Gastroesophageal sphincter (tissue), 4 donors: ENCODE data around the gene MAP7. TPM values are rescaled to one million over a fixed set of nuclear protein-coding genes. Genes with fewer than 3 reads are reported as not detected.
"Not testable (repeated sequence)": the region's sequence is repeated elsewhere in the genome, so short reads cannot be mapped to it uniquely, and the experiment has no call there.

Experiments
- ATAC-seq: fragments of 150-250 bp; one replicate; pipeline ENCODE4 v1.9.1; 2016; ENCODE audit warnings: mild to moderate bottlenecking, moderate library complexity
- H3K27ac ChIP-seq, 4 donors: fragments of 200-600 bp; sonication (generic) in 3 of 4; 1 replicate in 3 of 4; 2 replicates in 1 of 4; pipeline ENCODE4 v1.5.1; 2016 to 2019
- H3K27me3 ChIP-seq: fragments of 200-600 bp; sonication (generic); one replicate; pipeline ENCODE4 v1.5.1; 2019
- H3K36me3 ChIP-seq, 2 donors: fragments of 200-600 bp; sonication (generic); one replicate each; pipeline ENCODE4 v1.5.1; 2019; ENCODE audit warnings: control low read depth in 1 of 2
- H3K4me1 ChIP-seq, 3 donors: fragments of 200-600 bp; sonication (generic); 1 replicate in 2 of 3; 2 replicates in 1 of 3; pipeline ENCODE4 v1.5.1; 2016 to 2019; ENCODE audit warnings: control low read depth in 2 of 3
- H3K4me3 ChIP-seq, 2 donors: fragments of 200-600 bp; sonication (generic); one replicate each; pipeline ENCODE4 v1.5.1; 2019; ENCODE audit warnings: mild to moderate bottlenecking in 1 of 2, moderate library complexity in 1 of 2
- H3K9me3 ChIP-seq, 3 donors: fragments of 200-600 bp; sonication (generic); one replicate each; pipeline ENCODE4 v1.5.1; 2017 to 2019; ENCODE audit warnings: control low read depth in 2 of 3
- EP300 ChIP-seq: sonication (generic); formaldehyde crosslinking; IDR thresholded peaks from one replicate; pipeline ENCODE4 v1.6.1; 2017; ENCODE audit warnings: antibody characterized with exemption, mild to moderate bottlenecking
- POLR2A ChIP-seq, 2 donors: fragments of 450-650 bp; IDR thresholded peaks; one replicate each; pipeline ENCODE4 v1.6.1; 2017; ENCODE audit warnings: antibody characterized with exemption in 2 of 2, mild to moderate bottlenecking in 2 of 2, moderate library complexity in 1 of 2
- POLR2AphosphoS5 ChIP-seq: sonication (generic); formaldehyde crosslinking; IDR thresholded peaks from one replicate; pipeline ENCODE4 v1.6.1; 2017; ENCODE audit warnings: antibody characterized with exemption
- WGBS, 2 donors: methylation state at CpG; one replicate each; pipeline ENCODE4 v1.1.5; 2018; ENCODE audit warnings: low coverage in 1 of 2; 5-methylcytosine and 5-hydroxymethylcytosine counted together
- total RNA-seq, 4 donors: library from RNA; depleted of rRNA; stranded (reverse); fragments of >200 nt; gene quantifications; one replicate each; pipeline ENCODE4 v1.1.0, GENCODE V29; 2016
- TF ChIP-seq, protein P1 (sequence below), 4 experiments: fragments of 200-600 bp in 2 of 4; fragments of 450-650 bp in 2 of 4; sonication (generic) in 1 of 4; IDR thresholded peaks; one replicate each; pipeline ENCODE4 v1.5.1; 2017 to 2019; ENCODE audit warnings: antibody characterized with exemption in 4 of 4, mild to moderate bottlenecking in 2 of 4, moderate library complexity in 2 of 4

The MAP7 gene
- total RNA-seq, 4 donors from 2014 or later: 1.1 to 6.7 (median 4.3) TPM

- H3K4me1 ChIP-seq: no peaks in the 10 kb centered on the region
- no peaks in the 10 kb centered on the region for H3K36me3 ChIP-seq
- no peak overlapping the region for H3K27ac ChIP-seq
- ATAC-seq: no peak
- no peaks in the 10 kb centered on the region for H3K9me3 ChIP-seq
- no peak overlapping the region for H3K4me3 ChIP-seq
- WGBS, 2 donors: 39 to 70% methylated on average over 8 to 9 of the region's 9 CpGs
- TF ChIP-seq POLR2A (IDR thresholded peaks at IDR 0.05): no peak
- no peak for TF ChIP-seq POLR2AphosphoS5
- no peak for TF ChIP-seq EP300
- TF ChIP-seq, protein P1, sequence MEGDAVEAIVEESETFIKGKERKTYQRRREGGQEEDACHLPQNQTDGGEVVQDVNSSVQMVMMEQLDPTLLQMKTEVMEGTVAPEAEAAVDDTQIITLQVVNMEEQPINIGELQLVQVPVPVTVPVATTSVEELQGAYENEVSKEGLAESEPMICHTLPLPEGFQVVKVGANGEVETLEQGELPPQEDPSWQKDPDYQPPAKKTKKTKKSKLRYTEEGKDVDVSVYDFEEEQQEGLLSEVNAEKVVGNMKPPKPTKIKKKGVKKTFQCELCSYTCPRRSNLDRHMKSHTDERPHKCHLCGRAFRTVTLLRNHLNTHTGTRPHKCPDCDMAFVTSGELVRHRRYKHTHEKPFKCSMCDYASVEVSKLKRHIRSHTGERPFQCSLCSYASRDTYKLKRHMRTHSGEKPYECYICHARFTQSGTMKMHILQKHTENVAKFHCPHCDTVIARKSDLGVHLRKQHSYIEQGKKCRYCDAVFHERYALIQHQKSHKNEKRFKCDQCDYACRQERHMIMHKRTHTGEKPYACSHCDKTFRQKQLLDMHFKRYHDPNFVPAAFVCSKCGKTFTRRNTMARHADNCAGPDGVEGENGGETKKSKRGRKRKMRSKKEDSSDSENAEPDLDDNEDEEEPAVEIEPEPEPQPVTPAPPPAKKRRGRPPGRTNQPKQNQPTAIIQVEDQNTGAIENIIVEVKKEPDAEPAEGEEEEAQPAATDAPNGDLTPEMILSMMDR (IDR thresholded peaks at IDR 0.05): no peak
- H3K27me3 ChIP-seq: no peaks in the 10 kb centered on the region
Observed at GRCh38 chr6:136383268-136383937, 166.8 kb downstream of the MAP7 start.

DNA sequence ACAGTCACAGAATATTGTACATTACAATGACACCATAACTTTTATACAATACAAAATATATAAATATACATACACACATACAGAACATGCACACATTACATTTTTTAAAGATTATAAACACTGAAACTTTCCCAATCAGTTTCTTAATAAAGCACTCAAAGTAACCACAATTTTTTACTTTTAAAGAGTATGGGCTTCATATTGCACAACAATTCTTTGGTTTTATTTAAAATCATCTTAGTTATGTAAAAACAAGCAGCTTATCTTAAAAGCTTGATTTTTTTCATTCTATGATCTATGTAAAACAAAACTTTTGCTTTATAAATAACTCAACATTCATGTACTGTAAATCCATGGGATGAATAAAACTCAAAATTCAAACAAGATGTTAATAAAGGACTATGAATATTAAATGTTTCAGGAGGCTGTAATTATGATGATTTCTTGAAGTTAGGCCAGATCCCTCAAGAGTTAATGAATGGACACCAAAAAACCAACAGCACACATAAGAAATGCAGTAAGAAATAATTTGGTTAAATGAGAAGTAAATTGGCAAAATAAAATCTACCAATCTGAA is 167.5 kb downstream of the MAP7 start:
- H3K4me3 ChIP-seq: no peak overlapping the region
- no peaks in the 10 kb centered on the region for H3K27me3 ChIP-seq
- H3K4me1 ChIP-seq: no peaks in the 10 kb centered on the region
- no peaks in the 10 kb centered on the region for H3K36me3 ChIP-seq
- TF ChIP-seq POLR2AphosphoS5: no peak
- TF ChIP-seq, protein P1 (IDR thresholded peaks at IDR 0.05): no peak
- no peak for TF ChIP-seq EP300
- no peak for TF ChIP-seq POLR2A (IDR thresholded peaks at IDR 0.05)
- no peaks in the 10 kb centered on the region for H3K9me3 ChIP-seq
- ATAC-seq: no peak
- no peak overlapping the region for H3K27ac ChIP-seq

DNA sequence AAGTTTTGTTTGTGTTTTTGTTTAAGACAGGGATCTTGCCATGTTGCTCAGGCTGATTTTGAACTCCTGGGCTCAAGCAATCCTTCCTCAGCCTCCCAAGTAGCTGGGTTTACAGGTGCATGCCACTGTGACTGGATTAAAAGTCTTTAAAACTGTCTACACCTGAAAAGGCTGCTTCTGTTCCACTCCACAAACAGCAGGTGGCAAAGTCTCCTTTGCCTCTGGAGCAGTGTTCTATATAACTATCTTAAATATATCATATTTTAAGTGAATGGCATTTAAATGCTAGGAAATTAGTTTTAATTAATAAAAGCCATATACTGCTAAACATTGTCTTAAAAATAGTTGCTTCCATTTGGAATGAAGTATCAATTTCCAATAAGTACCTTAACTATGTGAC is 171.3 kb downstream of the MAP7 start:
- no peak for ATAC-seq
- no peaks in the 10 kb centered on the region for H3K4me1 ChIP-seq
- no peak overlapping the region for H3K4me3 ChIP-seq

GRCh38 chr6:136375836-136376235 is 174.4 kb downstream of the MAP7 start:
- H3K4me3 ChIP-seq, ATAC-seq, H3K9me3 ChIP-seq, H3K27ac ChIP-seq, H3K36me3 ChIP-seq, H3K27me3 ChIP-seq, H3K4me1 ChIP-seq: not testable (repeated sequence)
- WGBS, 2 donors: 90 to 97% methylated on average over 2 to 4 of the region's 4 CpGs

More for the DNA sequence above, 171.3 kb downstream of the MAP7 start:
- H3K9me3 ChIP-seq: no peaks in the 10 kb centered on the region
- no peaks in the 10 kb centered on the region for H3K27me3 ChIP-seq
- no peak for TF ChIP-seq POLR2AphosphoS5
- TF ChIP-seq, protein P1 (IDR thresholded peaks at IDR 0.05): no peak
- TF ChIP-seq EP300: no peak
- no peak for TF ChIP-seq POLR2A (IDR thresholded peaks at IDR 0.05)
- H3K36me3 ChIP-seq: no peaks in the 10 kb centered on the region
- no peak overlapping the region for H3K27ac ChIP-seq

DNA sequence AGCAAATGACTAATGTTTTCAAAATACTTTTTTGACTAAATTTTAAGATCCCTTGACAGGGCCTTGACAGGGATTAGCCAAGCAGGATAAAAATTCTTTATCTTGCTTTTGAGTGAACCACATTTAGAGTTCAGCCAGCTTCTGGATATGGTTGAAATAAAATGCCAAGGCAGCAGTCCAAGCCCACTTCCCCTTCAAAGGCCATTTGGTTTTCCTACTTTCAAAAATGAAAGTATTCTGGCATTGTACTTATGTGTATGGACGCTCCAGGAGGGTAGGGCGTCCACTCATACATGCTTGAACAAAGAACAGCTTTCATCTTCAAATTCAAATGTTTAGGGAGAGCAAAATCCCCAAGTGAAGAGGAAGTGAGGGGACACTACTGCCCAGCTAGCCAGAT is 178.3 kb downstream of the MAP7 start:
- 47 to 83% methylated on average over 1 to 2 of the region's 2 CpGs for WGBS, 2 donors
- no peaks in the 10 kb centered on the region for H3K9me3 ChIP-seq
- no peak overlapping the region for H3K27ac ChIP-seq
- no peak for TF ChIP-seq POLR2AphosphoS5
- TF ChIP-seq, protein P1 (IDR thresholded peaks at IDR 0.05): no peak
- no peak for TF ChIP-seq POLR2A (IDR thresholded peaks at IDR 0.05)
- no peak for TF ChIP-seq EP300
- H3K27me3 ChIP-seq: no peaks in the 10 kb centered on the region
- H3K36me3 ChIP-seq: no peaks in the 10 kb centered on the region
- ATAC-seq: no peak
- no peak overlapping the region for H3K4me3 ChIP-seq
- no peaks in the 10 kb centered on the region for H3K4me1 ChIP-seq
